CD4-positive, alpha-beta T cell treated with Interferon gamma for 1 hour (primary cell): ENCODE results near the gene BAAT.
"Not testable (repeated sequence)": the region's sequence is repeated elsewhere in the genome, so short reads cannot be mapped to it uniquely, and the experiment has no call there.

ENCODE experiments used
- DNase-seq: peaks from one replicate; pipeline ENCODE4 v3.0.0-alpha.2; 2020

BAAT gene

GRCh38 chr9:101359679-101360078, 25.1 kb downstream of the BAAT start:
- DNase-seq, result no peak

- no peak for DNase-seq
Measured at GRCh38 chr9:101356619-101357018, 28.2 kb downstream of the BAAT start.

GRCh38 chr9:101354765-101355708, 29.8 kb downstream of the BAAT start:
- DNase-seq, result no peak

- no peak for DNase-seq
Measured at GRCh38 chr9:101354143-101354764, 30.6 kb downstream of the BAAT start.

GRCh38 chr9:101353683-101354082, 31.1 kb downstream of the BAAT start:
- no peak for DNase-seq

- DNase-seq, result no peak
Measured at GRCh38 chr9:101352892-101353463, 31.8 kb downstream of the BAAT start.

GRCh38 chr9:101350285-101350684, 34.5 kb downstream of the BAAT start:
- DNase-seq, result no peak

GRCh38 chr9:101342595-101342994, 42.2 kb downstream of the BAAT start:
- DNase-seq, result no peak

GRCh38 chr9:101341958-101342357, 42.8 kb downstream of the BAAT start:
- DNase-seq, result no peak

GRCh38 chr9:101337237-101337636, 47.6 kb downstream of the BAAT start:
- no peak for DNase-seq

- no peak for DNase-seq
Measured at GRCh38 chr9:101336091-101336490, 48.7 kb downstream of the BAAT start.

GRCh38 chr9:101333926-101334702, 50.7 kb downstream of the BAAT start:
- DNase-seq, result no peak

- DNase-seq, result no peak
Measured at GRCh38 chr9:101333490-101333889, 51.3 kb downstream of the BAAT start.

- no peak for DNase-seq
Measured at GRCh38 chr9:101332362-101332761, 52.4 kb downstream of the BAAT start.

GRCh38 chr9:101327422-101327909, 57.3 kb downstream of the BAAT start:
- DNase-seq, result not testable (repeated sequence)

- DNase-seq, result no peak
Measured at GRCh38 chr9:101326501-101326900, 58.3 kb downstream of the BAAT start.

GRCh38 chr9:101326035-101326434, 58.8 kb downstream of the BAAT start:
- DNase-seq, result no peak

- no peak for DNase-seq
Measured at GRCh38 chr9:101325053-101325452, 59.8 kb downstream of the BAAT start.

GRCh38 chr9:101324245-101324804, 60.5 kb downstream of the BAAT start:
- DNase-seq, result no peak

- DNase-seq, result no peak
Measured at GRCh38 chr9:101323129-101323528, 61.7 kb downstream of the BAAT start.

- no peak for DNase-seq
Measured at GRCh38 chr9:101317735-101318134, 67.1 kb downstream of the BAAT start.

- no peak for DNase-seq
Measured at GRCh38 chr9:101315112-101315450, 69.7 kb downstream of the BAAT start.

- DNase-seq, result no peak
Measured at GRCh38 chr9:101312661-101313060, 72.1 kb downstream of the BAAT start.
